HepG2 (cell line): ENCODE data around the gene CLMP. TPM values are rescaled to one million over a fixed set of nuclear protein-coding genes. Genes with fewer than 3 reads are reported as not detected.
"Not testable (repeated sequence)": the region's sequence is repeated elsewhere in the genome, so short reads cannot be mapped to it uniquely, and the experiment has no call there.

Experiments used
- ATAC-seq: fragments of 200-7000 bp; cut with Tn5 transposase; 3 replicates; pipeline ENCODE4 v1.9.1; 2020; ENCODE audit warnings: mild to moderate bottlenecking, moderate library complexity
- BruUV-seq: library from RNA; stranded (reverse); fragments of 400-500 nt; replicated peaks from 2 replicates; lab custom pipeline; 2021; lab: Mats Ljungman, UMichigan
- CTCF ChIA-PET: fragments of 300-600 bp; formaldehyde crosslinking; extraction: SDS; loops from one replicate; lab custom pipeline; 2021; ENCODE audit warnings: low total read pairs, inconsistent platforms, low intra/inter-chr PET ratio; lab: Yijun Ruan, JAX
- POLR2A ChIA-PET: fragments of 350-600 bp; sonication (Branson Sonifier 250); formaldehyde crosslinking; loops from one replicate; lab custom pipeline; 2020; ENCODE audit warnings: antibody characterized with exemption, inconsistent platforms; lab: Yijun Ruan, JAX
- DNase-seq: peaks from one replicate; pipeline ENCODE4 v3.0.0-alpha.2; 2015; ENCODE audit warnings: low spot score
- FAIRE-seq: peaks from 3 replicates; lab custom pipeline; 2011; peaks lifted over from hg19 to GRCh38; lab: Jason Lieb, UNC
- H2AFZ ChIP-seq: one replicate; pipeline ENCODE4 v1.6.1; 2011; ENCODE audit warnings: low read length, inconsistent platforms
- H3K27ac ChIP-seq: fragments of 300-600 bp; 3 replicates; pipeline ENCODE4 v1.8.0; 2011; ENCODE audit warnings: mixed run types, mild to moderate bottlenecking, mixed read lengths, low read length, inconsistent platforms; ENCODE audit not compliant: insufficient read depth; ENCODE audit errors: extremely low read length
- H3K27me3 ChIP-seq, 2 experiments: fragments of 200-600 bp in 1 of 2; 2 replicates in 1 of 2; 3 replicates in 1 of 2; pipeline versions ENCODE4 v1.6.0 to v1.8.0; 2011; ENCODE audit warnings: low read length in 2 of 2, mild to moderate bottlenecking in 2 of 2, moderate library complexity in 2 of 2, inconsistent platforms in 1 of 2; ENCODE audit not compliant: insufficient read depth in 2 of 2, control insufficient read depth in 1 of 2
- H3K36me3 ChIP-seq, 2 experiments: fragments of 200-600 bp in 1 of 2; replicated peaks in 1 of 2; 2 replicates in 1 of 2; 3 replicates in 1 of 2; pipeline versions ENCODE4 v1.5.1 to v1.8.0; 2011; ENCODE audit warnings: low read length in 2 of 2, inconsistent platforms in 1 of 2; ENCODE audit not compliant: insufficient read depth in 2 of 2, control insufficient read depth in 1 of 2
- H3K4me1 ChIP-seq: 2 replicates; pipeline ENCODE4 v1.5.1; 2012; ENCODE audit warnings: low read length, inconsistent platforms; ENCODE audit not compliant: insufficient read depth
- H3K4me2 ChIP-seq: 2 replicates; pipeline ENCODE4 v1.6.0; 2011; ENCODE audit warnings: low read depth, low read length, inconsistent platforms
- H3K4me3 ChIP-seq, 3 experiments: fragments of 200-600 bp in 1 of 3; sonication (generic), shearing (Covaris generic) in 1 of 3; replicated peaks in 1 of 3; 2 replicates each; pipeline ENCODE4 v1.5.1; 2011 to 2016; ENCODE audit warnings: low read length in 3 of 3, inconsistent platforms in 2 of 3, low read depth in 2 of 3, mild to moderate bottlenecking in 2 of 3, control low read depth in 1 of 3, mixed read lengths in 1 of 3; ENCODE audit not compliant: insufficient read depth in 1 of 3
- H3K79me2 ChIP-seq: one replicate; pipeline ENCODE4 v1.6.1; 2011; ENCODE audit warnings: low read length, inconsistent platforms; ENCODE audit not compliant: insufficient read depth
- H3K9ac ChIP-seq: 2 replicates; pipeline ENCODE4 v1.6.0; 2011; ENCODE audit warnings: mild to moderate bottlenecking, low read depth, low read length, inconsistent platforms; ENCODE audit not compliant: insufficient read depth
- H3K9me3 ChIP-seq: 2 replicates; pipeline ENCODE4 v1.5.1; 2012; ENCODE audit warnings: mild to moderate bottlenecking, low read length
- H4K20me1 ChIP-seq: 2 replicates; pipeline ENCODE4 v1.6.0; 2011; ENCODE audit warnings: inconsistent platforms, mild to moderate bottlenecking, low read length, moderate library complexity; ENCODE audit not compliant: insufficient read depth
- AKAP8 ChIP-seq: sonication (generic); formaldehyde crosslinking; IDR thresholded peaks from 2 replicates; pipeline ENCODE4 v1.5.1; 2020; ENCODE audit warnings: mild to moderate bottlenecking, missing genetic modification reagents
- RORA ChIP-seq: sonication (generic); formaldehyde crosslinking; IDR thresholded peaks from 2 replicates; pipeline ENCODE4 v1.5.0; 2020; ENCODE audit warnings: mild to moderate bottlenecking, missing genetic modification reagents, moderate library complexity
- ZBTB7A ChIP-seq: sonication (generic); formaldehyde crosslinking; IDR thresholded peaks from 2 replicates; pipeline ENCODE4 v1.8.0; 2022; ENCODE audit warnings: mild to moderate bottlenecking, missing genetic modification reagents
- ZNF451 ChIP-seq: sonication (generic); formaldehyde crosslinking; IDR thresholded peaks from 2 replicates; pipeline ENCODE4 v1.5.0; 2020; ENCODE audit warnings: mild to moderate bottlenecking, missing genetic modification reagents
- WGBS: methylation state at CpG from one replicate; pipeline ENCODE4 v1.1.6; 2017; ENCODE audit warnings: low lambda C conversion rate; 5-methylcytosine and 5-hydroxymethylcytosine counted together
- in situ Hi-C: cut with HindIII; loops from 2 replicates; pipeline ENCODE4 v1.10.0; 2017; ENCODE audit warnings: low pct_unique_long_range_greater_than_20kb; ENCODE audit not compliant: extremely low pct_ligation_motif_present
- intact Hi-C: fragments of 100-400 bp; cut with micrococcal nuclease; formaldehyde crosslinking; loops from one replicate; pipeline ENCODE4 v1.10.0; 2022; ENCODE audit not compliant: unreplicated experiment
- polyA plus RNA-seq, 8 experiments: library from polyadenylated mRNA; depleted of rRNA in 3 of 8; stranded (reverse) in 7 of 8; unstranded in 1 of 8; fragments of >200 nt; fragmentation: Illumina TruSeq in 4 of 8; extraction: Trizol in 4 of 8; gene quantifications; 2 replicates each; pipeline versions ENCODE4 v1.2.1 to v1.2.3, GENCODE V29; 2011 to 2016; ENCODE audit warnings: low read depth in 4 of 8, missing spikeins in 1 of 8, mixed read lengths in 1 of 8; ENCODE audit not compliant: insufficient read depth in 1 of 8
- total RNA-seq, 5 experiments: library from RNA; depleted of rRNA; stranded (reverse); fragments of >200 nt; fragmentation: Illumina TruSeq; extraction: Trizol; gene quantifications; 2 replicates each; pipeline ENCODE4 v1.2.3, GENCODE V29; 2016; ENCODE audit warnings: low read depth in 1 of 5
- TF ChIP-seq, protein P1 (sequence below): sonication (generic); formaldehyde crosslinking; IDR thresholded peaks from 2 replicates; pipeline ENCODE4 v1.8.0; 2022; ENCODE audit warnings: missing genetic modification reagents, mild to moderate bottlenecking, borderline replicate concordance
- TF ChIP-seq, protein P2 (sequence below): sonication (generic); formaldehyde crosslinking; IDR thresholded peaks from 2 replicates; pipeline ENCODE4 v1.5.1; 2020; ENCODE audit warnings: missing genetic modification reagents, mild to moderate bottlenecking, borderline replicate concordance

The CLMP gene
- total and polyA plus RNA-seq, 2 of the 13 experiments (the other 11 are each of a cell fraction or from before 2014, with no cell fraction given) = not detected

DNA sequence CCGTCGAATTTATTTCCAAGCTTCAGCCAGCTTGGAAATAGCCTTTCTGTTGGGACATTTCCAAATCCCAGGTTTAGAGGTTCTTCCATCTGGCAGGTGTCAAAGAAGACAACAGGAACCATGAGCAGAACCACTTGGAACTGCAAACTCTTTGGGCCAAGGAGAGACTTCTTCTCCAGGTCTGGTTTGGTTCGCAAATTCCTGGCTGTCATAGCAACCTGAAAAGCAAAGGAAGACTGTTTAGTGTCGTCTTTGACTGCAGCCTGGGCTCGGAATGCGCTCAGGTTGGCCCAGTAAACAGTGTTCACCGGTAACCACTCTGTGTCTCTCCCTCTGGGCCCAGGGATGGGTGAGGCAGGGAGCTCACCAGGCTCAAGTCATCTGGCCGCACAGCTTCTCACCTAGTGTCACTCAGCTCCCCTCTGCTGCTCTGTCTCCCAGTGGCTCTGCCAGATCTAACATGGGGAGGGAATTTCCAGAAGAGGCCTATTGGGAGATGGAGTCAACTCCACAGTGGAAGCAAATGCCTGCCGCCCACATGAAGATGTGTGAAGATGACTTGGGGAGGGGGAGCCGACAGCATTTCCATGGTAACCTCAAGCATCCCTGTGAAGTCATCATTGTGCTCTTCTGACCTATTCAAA lies 11.9 kb upstream of the CLMP start (continued):
- TF ChIP-seq RORA (CRISPR knock-in tag) (no peak), ZBTB7A (CRISPR knock-in tag) (no peak), ZNF451 (no peak), AKAP8 (CRISPR knock-in tag) (no peak)
- TF ChIP-seq, protein P1, sequence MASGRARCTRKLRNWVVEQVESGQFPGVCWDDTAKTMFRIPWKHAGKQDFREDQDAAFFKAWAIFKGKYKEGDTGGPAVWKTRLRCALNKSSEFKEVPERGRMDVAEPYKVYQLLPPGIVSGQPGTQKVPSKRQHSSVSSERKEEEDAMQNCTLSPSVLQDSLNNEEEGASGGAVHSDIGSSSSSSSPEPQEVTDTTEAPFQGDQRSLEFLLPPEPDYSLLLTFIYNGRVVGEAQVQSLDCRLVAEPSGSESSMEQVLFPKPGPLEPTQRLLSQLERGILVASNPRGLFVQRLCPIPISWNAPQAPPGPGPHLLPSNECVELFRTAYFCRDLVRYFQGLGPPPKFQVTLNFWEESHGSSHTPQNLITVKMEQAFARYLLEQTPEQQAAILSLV (CRISPR knock-in tag) = no peak
- TF ChIP-seq, protein P2, sequence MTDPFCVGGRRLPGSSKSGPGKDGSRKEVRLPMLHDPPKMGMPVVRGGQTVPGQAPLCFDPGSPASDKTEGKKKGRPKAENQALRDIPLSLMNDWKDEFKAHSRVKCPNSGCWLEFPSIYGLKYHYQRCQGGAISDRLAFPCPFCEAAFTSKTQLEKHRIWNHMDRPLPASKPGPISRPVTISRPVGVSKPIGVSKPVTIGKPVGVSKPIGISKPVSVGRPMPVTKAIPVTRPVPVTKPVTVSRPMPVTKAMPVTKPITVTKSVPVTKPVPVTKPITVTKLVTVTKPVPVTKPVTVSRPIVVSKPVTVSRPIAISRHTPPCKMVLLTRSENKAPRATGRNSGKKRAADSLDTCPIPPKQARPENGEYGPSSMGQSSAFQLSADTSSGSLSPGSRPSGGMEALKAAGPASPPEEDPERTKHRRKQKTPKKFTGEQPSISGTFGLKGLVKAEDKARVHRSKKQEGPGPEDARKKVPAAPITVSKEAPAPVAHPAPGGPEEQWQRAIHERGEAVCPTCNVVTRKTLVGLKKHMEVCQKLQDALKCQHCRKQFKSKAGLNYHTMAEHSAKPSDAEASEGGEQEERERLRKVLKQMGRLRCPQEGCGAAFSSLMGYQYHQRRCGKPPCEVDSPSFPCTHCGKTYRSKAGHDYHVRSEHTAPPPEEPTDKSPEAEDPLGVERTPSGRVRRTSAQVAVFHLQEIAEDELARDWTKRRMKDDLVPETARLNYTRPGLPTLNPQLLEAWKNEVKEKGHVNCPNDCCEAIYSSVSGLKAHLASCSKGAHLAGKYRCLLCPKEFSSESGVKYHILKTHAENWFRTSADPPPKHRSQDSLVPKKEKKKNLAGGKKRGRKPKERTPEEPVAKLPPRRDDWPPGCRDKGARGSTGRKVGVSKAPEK (CRISPR knock-in tag) = no peak

- H3K79me2 ChIP-seq, H2AFZ ChIP-seq, H3K4me2 ChIP-seq, BruUV-seq, POLR2A ChIA-PET, H3K4me3 ChIP-seq, H3K9ac ChIP-seq, H3K9me3 ChIP-seq, ATAC-seq, H3K36me3 ChIP-seq, in situ Hi-C loops, CTCF ChIA-PET, intact Hi-C loops, DNase-seq, FAIRE-seq, H4K20me1 ChIP-seq, H3K4me1 ChIP-seq, H3K27ac ChIP-seq: not testable (repeated sequence)
- 26% methylated on average over 7 of the region's 7 CpGs for WGBS
- peaks cover 3 to 32% of the 10 kb centered on the region in 2 experiments; a peak in 4 of 5 replicates for H3K27me3 ChIP-seq
Observed at GRCh38 chr11:123206055-123206454, 11.0 kb upstream of the CLMP start.
